Transverse colon (tissue), 4 donors: ENCODE data around the gene IFNG.

Experiments
- CTCF ChIP-seq, 5 experiments: fragments of 200-600 bp in 3 of 5; fragments of 450-650 bp in 2 of 5; sonication (generic) in 3 of 5; IDR thresholded peaks; 1 replicate in 2 of 5; 2 replicates in 3 of 5; pipeline ENCODE4 v1.5.1; 2016 to 2017; ENCODE audit warnings: antibody characterized with exemption in 5 of 5, inconsistent platforms in 3 of 5, mild to moderate bottlenecking in 2 of 5, moderate library complexity in 1 of 5
- POLR2A ChIP-seq: fragments of 450-650 bp; IDR thresholded peaks from one replicate; pipeline ENCODE4 v1.6.1; 2016; ENCODE audit warnings: antibody characterized with exemption, mild to moderate bottlenecking, moderate library complexity
- POLR2AphosphoS5 ChIP-seq, 3 donors: sonication (generic); formaldehyde crosslinking; IDR thresholded peaks; one replicate each; pipeline ENCODE4 v1.6.1; 2016; ENCODE audit warnings: antibody characterized with exemption in 3 of 3

- no peak for TF ChIP-seq CTCF (IDR thresholded peaks at IDR 0.05)
- TF ChIP-seq POLR2A = no peak
- TF ChIP-seq POLR2AphosphoS5 (IDR thresholded peaks at IDR 0.05) = no peak
Measured at GRCh38 chr12:68200854-68201253, 41.3 kb upstream of the IFNG start.
